ENCODE measurements around the gene MEIKIN. TPM values are rescaled to one million over a fixed set of nuclear protein-coding genes. Genes with fewer than 3 reads are reported as not detected.

MEIKIN gene
- total RNA-seq, 2 donors from 2014 or later: 39.2 TPM; not detected in 1

DNA sequence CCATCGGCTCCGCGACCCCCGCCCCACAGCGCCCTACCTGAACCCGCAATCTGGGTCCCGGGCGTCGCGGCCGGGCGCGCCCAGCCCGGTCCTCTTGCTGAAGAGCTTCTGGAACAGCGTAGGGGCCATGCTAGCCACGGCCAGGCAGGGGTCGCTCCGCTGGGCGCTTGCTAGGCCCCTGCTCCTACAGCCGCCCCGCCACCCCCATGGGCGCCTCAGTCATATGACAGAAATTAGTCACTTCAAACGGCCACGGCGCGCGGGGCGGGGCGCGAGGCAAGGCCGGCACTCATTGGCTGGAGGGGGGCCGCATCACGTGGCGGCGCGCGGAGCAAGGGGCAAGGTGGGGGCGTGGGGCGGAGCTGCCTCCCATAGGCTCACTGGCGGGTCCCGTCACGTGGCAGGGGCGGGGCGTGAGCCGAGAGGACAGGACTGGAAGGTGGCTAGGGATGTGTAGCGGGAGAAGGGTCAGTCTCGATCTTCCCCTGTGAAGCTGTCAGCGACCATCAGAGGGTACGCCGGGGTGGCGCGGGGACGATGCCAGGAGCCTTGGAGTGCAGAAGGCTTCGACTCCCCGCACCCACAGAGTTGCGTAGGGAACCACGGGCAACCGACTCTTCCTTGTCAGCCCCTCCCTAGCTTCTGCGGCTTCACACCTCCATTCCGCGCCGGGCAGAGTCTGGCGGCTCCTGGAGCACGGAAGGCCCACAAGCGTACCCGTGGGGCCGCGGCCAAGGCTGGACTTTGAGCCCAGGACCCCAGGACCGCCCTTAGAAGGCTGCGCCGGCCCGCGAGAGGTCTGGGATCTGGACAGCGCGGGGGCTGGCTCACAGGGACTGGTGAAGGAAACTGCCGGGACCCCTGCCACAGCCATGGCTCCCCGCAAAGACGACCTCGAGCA is 148.4 kb downstream of the MEIKIN start, which contains the start of gene FNIP1:
Gene FNIP1 (minus strand): TSS at position 225 of the 901 bp plus-strand sequence. CDS start 96 bp downstream, at position 129.
- no peaks in the 10 kb centered on the region for H3K9me3 ChIP-seq
- peak; percentile 98 to 99 (median 99) for DNase-seq
- H3K27ac ChIP-seq: peak within 1 kb of the TSS; percentile 97 to 99 (median 98)
- peak within 1 kb of the TSS; percentile 75 to 86 for H3K4me3 ChIP-seq
- peak; percentile 97 for ATAC-seq
- peaks cover 30% of the 10 kb centered on the region for H3K4me1 ChIP-seq
- TF ChIP-seq, protein P1, sequence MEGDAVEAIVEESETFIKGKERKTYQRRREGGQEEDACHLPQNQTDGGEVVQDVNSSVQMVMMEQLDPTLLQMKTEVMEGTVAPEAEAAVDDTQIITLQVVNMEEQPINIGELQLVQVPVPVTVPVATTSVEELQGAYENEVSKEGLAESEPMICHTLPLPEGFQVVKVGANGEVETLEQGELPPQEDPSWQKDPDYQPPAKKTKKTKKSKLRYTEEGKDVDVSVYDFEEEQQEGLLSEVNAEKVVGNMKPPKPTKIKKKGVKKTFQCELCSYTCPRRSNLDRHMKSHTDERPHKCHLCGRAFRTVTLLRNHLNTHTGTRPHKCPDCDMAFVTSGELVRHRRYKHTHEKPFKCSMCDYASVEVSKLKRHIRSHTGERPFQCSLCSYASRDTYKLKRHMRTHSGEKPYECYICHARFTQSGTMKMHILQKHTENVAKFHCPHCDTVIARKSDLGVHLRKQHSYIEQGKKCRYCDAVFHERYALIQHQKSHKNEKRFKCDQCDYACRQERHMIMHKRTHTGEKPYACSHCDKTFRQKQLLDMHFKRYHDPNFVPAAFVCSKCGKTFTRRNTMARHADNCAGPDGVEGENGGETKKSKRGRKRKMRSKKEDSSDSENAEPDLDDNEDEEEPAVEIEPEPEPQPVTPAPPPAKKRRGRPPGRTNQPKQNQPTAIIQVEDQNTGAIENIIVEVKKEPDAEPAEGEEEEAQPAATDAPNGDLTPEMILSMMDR (IDR thresholded peaks at IDR 0.05): peak in 2 of 7 experiments; percentile 10 to 26
- TF ChIP-seq POLR2A (IDR thresholded peaks at IDR 0.05): peak; percentile 88 to 95 (median 92)
- H3K27me3 ChIP-seq: no peaks in the 10 kb centered on the region
- intact Hi-C loops (cut with DNase I): no loop called here
- WGBS, 2 donors: 0 to 1% methylated on average over 15 to 71 of the region's 79 CpGs
- H3K36me3 ChIP-seq (replicated peaks in 1 of 2; ENCODE audit: insufficient read depth in 1 of 2, low read depth in 2 of 2): no peaks in the 10 kb centered on the region

DNA sequence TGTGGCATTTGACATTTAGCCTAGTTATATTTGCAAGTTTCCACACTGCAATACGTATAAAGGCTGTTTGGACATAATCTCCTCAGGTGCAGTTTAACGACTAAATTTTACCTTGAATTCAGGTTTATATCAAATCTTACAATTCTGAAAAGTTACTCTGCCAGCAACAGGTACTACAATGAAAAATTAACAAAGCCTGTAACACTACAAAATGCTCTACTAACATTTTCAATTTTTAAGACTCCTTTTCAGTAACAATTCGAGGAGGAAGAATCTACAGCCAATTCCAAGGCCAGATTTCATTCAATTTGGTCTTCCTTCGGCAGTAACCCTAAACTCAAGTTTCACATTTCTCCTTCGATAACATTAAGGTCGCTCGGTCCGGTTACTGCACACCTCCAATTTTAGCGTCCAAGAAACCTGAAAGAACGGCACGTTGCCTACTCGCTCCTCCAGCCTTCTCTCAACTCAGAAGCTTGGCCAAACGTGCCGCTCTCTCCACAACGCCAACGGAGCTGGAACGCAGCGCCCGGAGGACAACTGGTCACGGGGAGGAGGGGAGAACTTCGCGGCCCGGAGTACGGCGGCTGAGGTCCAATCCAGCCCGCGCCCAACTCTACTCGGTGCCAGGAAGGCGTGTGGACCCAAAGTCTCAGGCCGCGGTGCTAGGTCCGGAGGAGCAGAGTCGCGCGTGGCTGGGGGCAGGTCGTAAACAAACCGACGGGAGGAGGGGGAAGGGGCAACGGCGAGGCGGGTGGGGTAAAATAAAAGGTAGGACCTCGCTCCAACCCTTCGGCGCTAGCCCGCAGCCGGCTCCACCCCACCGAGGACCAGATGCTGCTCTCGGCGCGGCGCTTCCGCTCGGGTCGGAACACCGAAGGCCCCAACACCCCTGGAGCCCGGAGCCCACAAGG is 149.3 kb downstream of the MEIKIN start:
- TF ChIP-seq, protein P1 (IDR thresholded peaks at IDR 0.05): no peak
- TF ChIP-seq POLR2A (IDR thresholded peaks at IDR 0.05): no peak
- intact Hi-C loops (cut with DNase I): no loop called here
- DNase-seq (peak; percentile 75 to 82 (median 78)), ATAC-seq (peak; percentile 63)
- WGBS, 2 donors: 1% methylated on average over 41 to 55 of the region's 56 CpGs
- Histone ChIP-seq H3K27ac (peak overlapping the region; percentile 97 to 99 (median 98)), H3K27me3 (no peaks in the 10 kb centered on the region), H3K4me1 (peaks cover 30% of the 10 kb centered on the region), H3K36me3 (replicated peaks in 1 of 2; ENCODE audit: insufficient read depth in 1 of 2, low read depth in 2 of 2) (no peaks in the 10 kb centered on the region), H3K4me3 (peak overlapping the region; percentile 75 to 86), H3K9me3 (no peaks in the 10 kb centered on the region)

DNA sequence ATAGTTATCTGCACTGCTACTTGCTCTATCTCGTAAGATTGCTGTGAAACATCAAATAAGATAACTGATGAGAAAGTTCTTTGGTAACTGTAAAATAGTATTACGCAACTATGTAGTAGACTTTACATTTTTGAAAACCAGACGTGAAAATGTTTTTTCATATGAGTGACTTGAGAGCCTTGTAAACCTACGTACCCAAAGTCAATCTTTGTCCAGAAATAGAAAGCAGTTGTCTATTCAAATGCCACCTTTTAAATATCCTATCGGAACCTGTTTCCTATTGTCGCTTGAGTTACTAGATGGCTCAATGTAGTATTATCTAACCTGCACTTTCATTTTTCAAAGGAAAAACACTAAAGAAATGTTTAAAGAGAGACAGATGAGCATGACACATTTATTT is 150.2 kb downstream of the MEIKIN start:
- TF ChIP-seq, protein P1 (IDR thresholded peaks at IDR 0.05): no peak
- no peak for TF ChIP-seq POLR2A (IDR thresholded peaks at IDR 0.05)
- H3K36me3 ChIP-seq (replicated peaks in 1 of 2; ENCODE audit: insufficient read depth in 1 of 2, low read depth in 2 of 2): no peaks in the 10 kb centered on the region
- ATAC-seq (no peak), DNase-seq (no peak)
- no peaks in the 10 kb centered on the region for H3K27me3 ChIP-seq
- H3K9me3 ChIP-seq: no peaks in the 10 kb centered on the region
- WGBS, 2 donors: 16 to 17% methylated on average over 6 of the region's 6 CpGs
- intact Hi-C loops (cut with DNase I): no loop called here
- H3K4me3 ChIP-seq: no peak overlapping the region
- H3K27ac ChIP-seq: peak overlapping the region in 1 of 4 donors; percentile 9
- H3K4me1 ChIP-seq: peaks cover 37% of the 10 kb centered on the region

DNA sequence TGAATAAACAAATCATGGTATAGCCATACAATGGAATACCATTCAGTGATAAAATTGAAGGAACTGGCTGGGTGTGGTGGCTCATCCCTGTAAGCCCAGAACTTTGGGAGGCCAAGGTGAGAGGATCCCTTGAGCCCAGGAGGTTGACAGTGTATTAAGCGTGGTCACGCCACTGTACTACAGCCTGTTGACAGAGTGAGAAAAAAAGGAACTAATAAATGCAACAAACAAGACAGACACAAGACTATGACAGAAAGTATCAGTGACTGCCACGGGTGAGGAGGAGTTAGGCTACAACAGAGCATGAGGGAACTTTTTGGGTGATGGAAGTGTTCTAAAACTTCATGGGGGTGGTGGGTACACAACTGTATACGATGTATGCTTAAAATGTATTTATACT is 150.9 kb downstream of the MEIKIN start:
- no peak overlapping the region for H3K27ac ChIP-seq
- intact Hi-C loops (cut with DNase I): no loop called here
- peaks cover 37% of the 10 kb centered on the region for H3K4me1 ChIP-seq
- no peaks in the 10 kb centered on the region for H3K36me3 ChIP-seq (replicated peaks in 1 of 2; ENCODE audit: insufficient read depth in 1 of 2, low read depth in 2 of 2)
- WGBS, 2 donors: 57 to 71% methylated on average over 4 of the region's 4 CpGs
- no peak for TF ChIP-seq POLR2A (IDR thresholded peaks at IDR 0.05)
- TF ChIP-seq, protein P1 (IDR thresholded peaks at IDR 0.05): no peak
- no peaks in the 10 kb centered on the region for H3K9me3 ChIP-seq
- H3K27me3 ChIP-seq: no peaks in the 10 kb centered on the region
- ATAC-seq (no peak), DNase-seq (no peak)
- no peak overlapping the region for H3K4me3 ChIP-seq
